ENCODE measurements around the gene SPRR2B. TPM values are rescaled to one million over a fixed set of nuclear protein-coding genes. Genes with fewer than 3 reads are reported as not detected.
"Not testable (repeated sequence)": the region's sequence is repeated elsewhere in the genome, so short reads cannot be mapped to it uniquely, and the experiment has no call there.

Gene SPRR2B
- total RNA-seq (1 to 10 TPM in 4 of 7 donors, not detected in 3; 1.1 to 3.8 (median 1.7) TPM), polyA plus RNA-seq (1 to 10 TPM; 3.2 to 4.9 TPM)
- long read RNA-seq, donor 1: 0 reads
- long read RNA-seq, donor 2, partial matches to known transcripts: 0 of 1 reads
- long read RNA-seq, donor 2, other reads (novel, unspliced or antisense): 0 of 1 reads
- long read RNA-seq, donor 3, partial matches to known transcripts: 0 of 2 reads
- long read RNA-seq, donor 3, other reads (novel, unspliced or antisense): 2 of 2 reads

GRCh38 chr1:153071511-153071910, at the start of gene SPRR2B:
SPRR2B (minus strand) TSS chr1:153071611; CDS start chr1:153070839, 772 bp downstream.
- WGBS, 3 donors: 47 to 97% (median 72%) methylated on average over 2 of the region's 2 CpGs
- Histone ChIP-seq H3K4me1 (ENCODE audit: insufficient read depth) (no peaks in the 10 kb centered on the region), H3K27me3 (no peaks in the 10 kb centered on the region), H3K9me3 (no peaks in the 10 kb centered on the region), H3K4me3 (no peak within 1 kb of the TSS), H3K36me3 (no peaks in the 10 kb centered on the region), H3K27ac (no peak within 1 kb of the TSS)
- no peak for TF ChIP-seq CTCF (IDR thresholded peaks at IDR 0.05)
- TF ChIP-seq POLR2A (IDR thresholded peaks at IDR 0.05): no peak
- no peak for TF ChIP-seq EP300 (IDR thresholded peaks at IDR 0.05)
- no peak for DNase-seq
- intact Hi-C loops (cut with DNase I): loop anchor here in 1 of 4 donors (1.0 kb wide), 1 partner anchor 23 kb away; the partner anchor contains the start of gene SPRR2E

- Histone ChIP-seq H3K27ac (no peak overlapping the region), H3K27me3 (no peaks in the 10 kb centered on the region), H3K4me1 (ENCODE audit: insufficient read depth) (peaks cover 3% of the 10 kb centered on the region), H3K4me3 (no peak overlapping the region), H3K36me3 (no peaks in the 10 kb centered on the region), H3K9me3 (no peaks in the 10 kb centered on the region)
- no peak for DNase-seq
- intact Hi-C loops (cut with DNase I): no loop called here
- TF ChIP-seq POLR2A (IDR thresholded peaks at IDR 0.05) (no peak), CTCF (IDR thresholded peaks at IDR 0.05) (no peak), EP300 (IDR thresholded peaks at IDR 0.05) (no peak)
These were observed 49.5 kb upstream of the SPRR2B start for GRCh38 chr1:153120945-153121344.

- no peaks in the 10 kb centered on the region for H3K9me3 ChIP-seq
- DNase-seq: peak in 4 of 5 donors; percentile 37 to 68 (median 65)
- H3K36me3 ChIP-seq: no peaks in the 10 kb centered on the region
- no peak overlapping the region for H3K4me3 ChIP-seq
- WGBS, 3 donors: 3 to 11% (median 6%) methylated on average over 3 of the region's 3 CpGs
- intact Hi-C loops (cut with DNase I): no loop called here
- H3K27ac ChIP-seq: peak overlapping the region; percentile 34 to 39
- TF ChIP-seq POLR2A (IDR thresholded peaks at IDR 0.05) (no peak), CTCF (IDR thresholded peaks at IDR 0.05) (no peak), EP300 (IDR thresholded peaks at IDR 0.05) (no peak)
- no peaks in the 10 kb centered on the region for H3K27me3 ChIP-seq
- H3K4me1 ChIP-seq (ENCODE audit: insufficient read depth): peaks cover 3% of the 10 kb centered on the region
These were observed 48.1 kb upstream of the SPRR2B start for GRCh38 chr1:153119491-153119971.

- H3K36me3 ChIP-seq; H3K27me3 ChIP-seq; H3K4me1 ChIP-seq (ENCODE audit: insufficient read depth); H3K27ac ChIP-seq; H3K9me3 ChIP-seq; intact Hi-C loops (cut with DNase I); DNase-seq; H3K4me3 ChIP-seq: not testable (repeated sequence)
These were observed 43.9 kb upstream of the SPRR2B start for GRCh38 chr1:153115264-153115663.

- WGBS, 3 donors: 87 to 91% (median 89%) methylated on average over 3 of the region's 3 CpGs
- no peak for DNase-seq
These were observed 42.0 kb upstream of the SPRR2B start, which contains the start of gene SPRR2F for GRCh38 chr1:153113416-153113815. SPRR2F (minus strand) TSS chr1:153113516; CDS start chr1:153112733, 783 bp downstream.

GRCh38 chr1:153112454-153112853, 41.0 kb upstream of the SPRR2B start:
- H3K9me3 ChIP-seq; H3K36me3 ChIP-seq; H3K4me1 ChIP-seq (ENCODE audit: insufficient read depth); H3K27ac ChIP-seq; H3K27me3 ChIP-seq; H3K4me3 ChIP-seq; intact Hi-C loops (cut with DNase I): not testable (repeated sequence)
- DNase-seq: peak in 1 of 5 donors; percentile 14
- 76 to 83% (median 79%) methylated on average over 5 of the region's 5 CpGs for WGBS, 3 donors

More at GRCh38 chr1:153113416-153113815, 42.0 kb upstream of the SPRR2B start, which contains the start of gene SPRR2F:
- TF ChIP-seq CTCF (IDR thresholded peaks at IDR 0.05) (no peak), POLR2A (IDR thresholded peaks at IDR 0.05) (no peak)
- H3K4me3 ChIP-seq: no peak within 1 kb of the TSS
- no peak within 1 kb of the TSS for H3K27ac ChIP-seq
- H3K27me3 ChIP-seq: no peaks in the 10 kb centered on the region
- peaks cover 1% of the 10 kb centered on the region for H3K4me1 ChIP-seq (ENCODE audit: insufficient read depth)
- H3K36me3 ChIP-seq: no peaks in the 10 kb centered on the region
- no peaks in the 10 kb centered on the region for H3K9me3 ChIP-seq
- intact Hi-C loops (cut with DNase I): no loop called here
